H9 (cell line): ENCODE results near the gene CAMK1G. TPM values are rescaled to one million over a fixed set of nuclear protein-coding genes. Genes with fewer than 3 reads are reported as not detected.

ENCODE experiments used
- DNase-seq: peaks from one replicate; pipeline ENCODE4 v3.0.0-alpha.2; 2017
- H2AFZ ChIP-seq: one replicate; pipeline ENCODE4 v1.6.1; 2013; ENCODE audit warnings: mild to moderate bottlenecking, low read length, control low read depth, moderate library complexity
- H2AK5ac ChIP-seq: 2 replicates; pipeline ENCODE4 v1.6.1; 2013; ENCODE audit warnings: low read length, control low read depth, mixed read lengths; ENCODE audit not compliant: insufficient read length
- H2BK120ac ChIP-seq: one replicate; pipeline ENCODE4 v1.6.1; 2013; ENCODE audit warnings: low read depth, mild to moderate bottlenecking, low read length, control low read depth, inconsistent platforms; ENCODE audit not compliant: poor library complexity, severe bottlenecking
- H2BK12ac ChIP-seq: 2 replicates; pipeline ENCODE4 v1.6.1; 2013; ENCODE audit warnings: low read length, control low read depth, mixed read lengths, low read depth; ENCODE audit not compliant: insufficient read length
- H2BK15ac ChIP-seq: 2 replicates; pipeline ENCODE4 v1.6.1; 2013; ENCODE audit warnings: low read depth, low read length, control low read depth
- H2BK20ac ChIP-seq: one replicate; pipeline ENCODE4 v1.6.1; 2013; ENCODE audit warnings: low read depth, mild to moderate bottlenecking, low read length, control low read depth, inconsistent platforms; ENCODE audit not compliant: poor library complexity, severe bottlenecking
- H2BK5ac ChIP-seq: 2 replicates; pipeline ENCODE4 v1.6.1; 2013; ENCODE audit warnings: low read length, control low read depth, mixed read lengths; ENCODE audit not compliant: insufficient read length
- H3K14ac ChIP-seq: 2 replicates; pipeline ENCODE4 v1.6.1; 2013; ENCODE audit warnings: low read length, control low read depth; ENCODE audit not compliant: insufficient read depth
- H3K18ac ChIP-seq: 2 replicates; pipeline ENCODE4 v1.6.1; 2013; ENCODE audit warnings: low read depth, mild to moderate bottlenecking, mixed read lengths, low read length, control low read depth; ENCODE audit not compliant: insufficient read length
- H3K23ac ChIP-seq: 2 replicates; pipeline ENCODE4 v1.6.1; 2013; ENCODE audit warnings: low read length, control low read depth, mixed read lengths, low read depth; ENCODE audit not compliant: insufficient read length
- H3K23me2 ChIP-seq: 2 replicates; pipeline ENCODE4 v1.6.1; 2013; ENCODE audit warnings: low read depth, mild to moderate bottlenecking, mixed read lengths, low read length, control low read depth; ENCODE audit not compliant: insufficient read length, poor library complexity, severe bottlenecking
- H3K27ac ChIP-seq: 2 replicates; pipeline ENCODE4 v1.5.1; 2013; ENCODE audit warnings: low read length, control low read depth, mixed read lengths, low read depth; ENCODE audit not compliant: insufficient read length
- H3K27me3 ChIP-seq: 2 replicates; pipeline ENCODE4 v1.6.1; 2013; ENCODE audit warnings: low read length, control low read depth, inconsistent platforms; ENCODE audit not compliant: insufficient read depth
- H3K4ac ChIP-seq: 2 replicates; pipeline ENCODE4 v1.6.1; 2013; ENCODE audit warnings: low read depth, mild to moderate bottlenecking, control low read depth, inconsistent platforms, low read length, moderate library complexity
- H3K4me1 ChIP-seq: 2 replicates; pipeline ENCODE4 v1.6.1; 2013; ENCODE audit warnings: low read length, control low read depth, inconsistent platforms; ENCODE audit not compliant: insufficient read depth
- H3K4me2 ChIP-seq: 2 replicates; pipeline ENCODE4 v1.6.1; 2013; ENCODE audit warnings: low read length, control low read depth, mixed read lengths; ENCODE audit not compliant: insufficient read length, insufficient read depth
- H3K56ac ChIP-seq: 2 replicates; pipeline ENCODE4 v1.6.1; 2013; ENCODE audit warnings: low read depth, mild to moderate bottlenecking, mixed read lengths, low read length, control low read depth; ENCODE audit not compliant: insufficient read length
- H3K79me1 ChIP-seq: 2 replicates; pipeline ENCODE4 v1.6.1; 2013; ENCODE audit warnings: low read depth, mild to moderate bottlenecking, moderate library complexity, low read length, control low read depth, inconsistent platforms; ENCODE audit not compliant: insufficient read depth, poor library complexity, severe bottlenecking
- H3K79me2 ChIP-seq: 2 replicates; pipeline ENCODE4 v1.6.1; 2013; ENCODE audit warnings: low read length, control low read depth, inconsistent platforms; ENCODE audit not compliant: insufficient read depth
- H3K9ac ChIP-seq: 2 replicates; pipeline ENCODE4 v1.6.1; 2013; ENCODE audit warnings: low read length, control low read depth, mixed read lengths; ENCODE audit not compliant: insufficient read length; ENCODE audit errors: extremely low read depth
- H3K9me3 ChIP-seq: one replicate; pipeline ENCODE4 v1.6.1; 2013; ENCODE audit warnings: low read depth, low read length, inconsistent platforms; ENCODE audit not compliant: control insufficient read depth
- H3T11ph ChIP-seq: one replicate; pipeline ENCODE4 v1.6.1; 2013; ENCODE audit warnings: mild to moderate bottlenecking, low read length, control low read depth, inconsistent platforms
- H4K20me1 ChIP-seq: one replicate; pipeline ENCODE4 v1.6.1; 2013; ENCODE audit not compliant: control insufficient read depth, insufficient read length, insufficient read depth
- H4K5ac ChIP-seq: 2 replicates; pipeline ENCODE4 v1.6.1; 2013; ENCODE audit warnings: low read depth, mild to moderate bottlenecking, mixed read lengths, low read length, control low read depth; ENCODE audit not compliant: insufficient read length
- H4K8ac ChIP-seq: replicated peaks from 2 replicates; pipeline ENCODE4 v1.6.1; 2013; ENCODE audit warnings: low read length, control low read depth, mixed read lengths, low read depth; ENCODE audit not compliant: insufficient read length
- H4K91ac ChIP-seq: 2 replicates; pipeline ENCODE4 v1.6.1; 2013; ENCODE audit warnings: low read depth, mild to moderate bottlenecking, moderate library complexity, mixed read lengths, low read length, control low read depth; ENCODE audit not compliant: insufficient read length
- H3K27ac Mint-ChIP-seq, 3 experiments: 2 replicates in 2 of 3; 3 replicates in 1 of 3; pipeline ENCODE4 v1.8.0; 2020 to 2021; ENCODE audit warnings: mixed read lengths in 3 of 3, mild to moderate bottlenecking in 1 of 3, moderate library complexity in 1 of 3
- H3K27me3 Mint-ChIP-seq: 2 replicates; pipeline ENCODE4 v1.8.0; 2021; ENCODE audit warnings: low read depth, mild to moderate bottlenecking, moderate library complexity, mixed read lengths
- H3K36me3 Mint-ChIP-seq, 3 experiments: 2 replicates in 2 of 3; 3 replicates in 1 of 3; pipeline ENCODE4 v1.8.0; 2020 to 2021; ENCODE audit warnings: low read depth in 3 of 3, mixed read lengths in 3 of 3; ENCODE audit not compliant: insufficient read depth in 1 of 3
- H3K4me1 Mint-ChIP-seq, 2 experiments: 2 replicates each; pipeline ENCODE4 v1.8.0; 2020; ENCODE audit warnings: mixed read lengths in 2 of 2
- H3K4me3 Mint-ChIP-seq, 2 experiments: 2 replicates in 1 of 2; 3 replicates in 1 of 2; pipeline ENCODE4 v1.8.0; 2020 to 2021; ENCODE audit warnings: mild to moderate bottlenecking in 2 of 2, mixed read lengths in 2 of 2, moderate library complexity in 1 of 2
- H3K9me3 Mint-ChIP-seq, 2 experiments: 2 replicates in 1 of 2; 3 replicates in 1 of 2; pipeline ENCODE4 v1.8.0; 2020; ENCODE audit warnings: mild to moderate bottlenecking in 2 of 2, mixed read lengths in 2 of 2, moderate library complexity in 1 of 2
- CTCF ChIP-seq: fragments of 200-600 bp; sonication (generic); conservative IDR thresholded peaks from 3 replicates; pipeline ENCODE4 v1.8.0; 2021; ENCODE audit warnings: antibody characterized with exemption, mild to moderate bottlenecking
- WGBS: extraction: QIAGEN DNeasy Blood & Tissue Kit; methylation state at CpG from one replicate; pipeline ENCODE4 v1.1.7; 2013; ENCODE audit warnings: missing lambda C conversion rate, low lambda C conversion rate, mixed read lengths; ENCODE audit not compliant: insufficient read length; ENCODE audit errors: extremely low coverage; 5-methylcytosine and 5-hydroxymethylcytosine counted together
- total RNA-seq: library from RNA; stranded (reverse); gene quantifications from 2 replicates; pipeline ENCODE4 v1.2.1, GENCODE V29; 2021

CAMK1G gene
- total RNA-seq, 1 experiment from 2014 or later = 0.28 TPM

- H3K27ac ChIP-seq = no peak overlapping the region
- H4K8ac ChIP-seq = no peak overlapping the region
- no peak overlapping the region for H2BK15ac ChIP-seq
- H3K23me2 ChIP-seq = no peaks in the 10 kb centered on the region
- H3T11ph ChIP-seq = no peak overlapping the region
- no peak overlapping the region for H2AFZ ChIP-seq
- no peak overlapping the region for H4K91ac ChIP-seq
- H3K27ac Mint-ChIP-seq = no peak overlapping the region; a peak in 1 of 7 replicates
- H2BK120ac ChIP-seq = no peak overlapping the region
- no peak overlapping the region for H3K56ac ChIP-seq
- H3K4me3 Mint-ChIP-seq = no peak overlapping the region
- no peaks in the 10 kb centered on the region for H3K27me3 ChIP-seq
- no peak for TF ChIP-seq CTCF
- H4K5ac ChIP-seq = no peak overlapping the region
- no peaks in the 10 kb centered on the region for H3K9me3 Mint-ChIP-seq
- DNase-seq = no peak
- H2BK5ac ChIP-seq = no peak overlapping the region
- no peaks in the 10 kb centered on the region for H3K79me1 ChIP-seq
- peaks cover 21 to 35% of the 10 kb centered on the region in 2 experiments for H3K4me1 Mint-ChIP-seq
- H4K20me1 ChIP-seq = no peaks in the 10 kb centered on the region
- no peaks in the 10 kb centered on the region for H3K36me3 Mint-ChIP-seq
- no peak overlapping the region for H3K4ac ChIP-seq
- H3K18ac ChIP-seq = no peak overlapping the region
- H2BK12ac ChIP-seq = no peak overlapping the region
- no peak overlapping the region; the same call in 1 of the 2 replicates for H3K14ac ChIP-seq
- no peak overlapping the region for H3K4me2 ChIP-seq
- H2AK5ac ChIP-seq = no peak overlapping the region
- H3K79me2 ChIP-seq = no peaks in the 10 kb centered on the region
- peaks cover 5% of the 10 kb centered on the region for H3K27me3 Mint-ChIP-seq
- no CpG with 5 or more reads among the region's 9 CpGs for WGBS
- no peak overlapping the region for H2BK20ac ChIP-seq
- no peaks in the 10 kb centered on the region for H3K4me1 ChIP-seq
- H3K9ac ChIP-seq = no peak overlapping the region
- H3K23ac ChIP-seq = no peak overlapping the region
- H3K9me3 ChIP-seq = no peaks in the 10 kb centered on the region
Measured at GRCh38 chr1:209657140-209657879, 73.8 kb downstream of the CAMK1G start.
